WTC11 (cell line): ENCODE results near the gene CHKB. TPM values are rescaled to one million over a fixed set of nuclear protein-coding genes. Genes with fewer than 3 reads are reported as not detected.
"Not testable (repeated sequence)": the region's sequence is repeated elsewhere in the genome, so short reads cannot be mapped to it uniquely, and the experiment has no call there.

Source experiments
- ATAC-seq: fragments of 200-7000 bp; cut with Tn5 transposase; 2 replicates; pipeline ENCODE4 v1.10.0; 2021; ENCODE audit warnings: mild to moderate bottlenecking, moderate library complexity
- CTCF ChIA-PET: fragments of 300-600 bp; sonication (Branson Sonifier 250); formaldehyde crosslinking; loops from one replicate; lab custom pipeline; 2021; ENCODE audit warnings: antibody characterized with exemption; lab: Charles Lee
- POLR2A ChIA-PET: fragments of 350-600 bp; sonication (Branson Sonifier 250); formaldehyde crosslinking; loops from one replicate; lab custom pipeline; 2021; ENCODE audit warnings: antibody characterized with exemption; lab: Charles Lee
- DNase-seq: peaks from one replicate; pipeline ENCODE4 v3.0.0; 2021; ENCODE audit warnings: low spot score
- H3K27ac Mint-ChIP-seq: 2 replicates; pipeline ENCODE4 v1.8.0; 2021; ENCODE audit warnings: mixed read lengths
- H3K27me3 Mint-ChIP-seq: 2 replicates; pipeline ENCODE4 v1.8.0; 2021; ENCODE audit warnings: low read depth, mild to moderate bottlenecking, moderate library complexity, mixed read lengths
- H3K36me3 Mint-ChIP-seq: 2 replicates; pipeline ENCODE4 v1.8.0; 2021; ENCODE audit warnings: mixed read lengths
- H3K4me1 Mint-ChIP-seq: 2 replicates; pipeline ENCODE4 v1.8.0; 2022; ENCODE audit warnings: mixed read lengths
- H3K4me3 Mint-ChIP-seq: 2 replicates; pipeline ENCODE4 v1.8.0; 2021; ENCODE audit warnings: mild to moderate bottlenecking, moderate library complexity, mixed read lengths
- H3K9me3 Mint-ChIP-seq: 2 replicates; pipeline ENCODE4 v1.8.0; 2021; ENCODE audit warnings: mixed read lengths
- CREB1 ChIP-seq: sonication (generic); formaldehyde crosslinking; IDR thresholded peaks from 2 replicates; pipeline ENCODE4 v1.8.0; 2023; ENCODE audit warnings: mild to moderate bottlenecking, missing genetic modification reagents
- FOXK1 ChIP-seq: sonication (generic); formaldehyde crosslinking; IDR thresholded peaks from 2 replicates; pipeline ENCODE4 v1.8.0; 2022; ENCODE audit warnings: mild to moderate bottlenecking, moderate library complexity, missing genetic modification reagents
- FOXP4 ChIP-seq: sonication (generic); formaldehyde crosslinking; IDR thresholded peaks from 2 replicates; pipeline ENCODE4 v1.8.0; 2022; ENCODE audit warnings: mild to moderate bottlenecking, missing genetic modification reagents
- GABPB1 ChIP-seq: sonication (generic); formaldehyde crosslinking; IDR thresholded peaks from 2 replicates; pipeline ENCODE4 v1.8.1; 2023; ENCODE audit warnings: mild to moderate bottlenecking, missing genetic modification reagents
- HMGXB4 ChIP-seq: sonication (generic); formaldehyde crosslinking; IDR thresholded peaks from 2 replicates; pipeline ENCODE4 v1.8.1; 2023; ENCODE audit warnings: mild to moderate bottlenecking, moderate library complexity, missing genetic modification reagents
- MAX ChIP-seq: sonication (generic); formaldehyde crosslinking; IDR thresholded peaks from 2 replicates; pipeline ENCODE4 v1.8.0; 2022; ENCODE audit warnings: mild to moderate bottlenecking, missing genetic modification reagents
- MLX ChIP-seq: sonication (generic); formaldehyde crosslinking; IDR thresholded peaks from 2 replicates; pipeline ENCODE4 v1.8.1; 2023; ENCODE audit warnings: mild to moderate bottlenecking, missing genetic modification reagents, moderate library complexity
- NR3C1 ChIP-seq: sonication (generic); formaldehyde crosslinking; conservative IDR thresholded peaks from 2 replicates; pipeline ENCODE4 v1.8.1; 2023; ENCODE audit warnings: low read depth, mild to moderate bottlenecking, missing genetic modification reagents
- RELA ChIP-seq: sonication (generic); formaldehyde crosslinking; IDR thresholded peaks from 2 replicates; pipeline ENCODE4 v1.8.1; 2022; ENCODE audit warnings: missing genetic modification reagents, mild to moderate bottlenecking, borderline replicate concordance
- SOX15 ChIP-seq: fragments of 250-450 bp; sonication (Bioruptor Pico); IDR thresholded peaks from 2 replicates; pipeline ENCODE4 v1.9.0; 2021; ENCODE audit warnings: mild to moderate bottlenecking
- TCF7 ChIP-seq: sonication (generic); formaldehyde crosslinking; IDR thresholded peaks from 2 replicates; pipeline ENCODE4 v1.8.0; 2022; ENCODE audit warnings: mild to moderate bottlenecking, low read depth, missing genetic modification reagents, moderate library complexity
- USF1 ChIP-seq: sonication (generic); formaldehyde crosslinking; IDR thresholded peaks from 2 replicates; pipeline ENCODE4 v1.8.0; 2022; ENCODE audit warnings: mild to moderate bottlenecking, missing genetic modification reagents
- ZBTB43 ChIP-seq: sonication (generic); formaldehyde crosslinking; IDR thresholded peaks from 2 replicates; pipeline ENCODE4 v1.8.1; 2023; ENCODE audit warnings: mild to moderate bottlenecking, missing genetic modification reagents
- ZNF121 ChIP-seq: sonication (generic); formaldehyde crosslinking; IDR thresholded peaks from 2 replicates; pipeline ENCODE4 v1.8.0; 2023; ENCODE audit warnings: missing genetic modification reagents
- ZNF263 ChIP-seq: sonication (generic); formaldehyde crosslinking; IDR thresholded peaks from 2 replicates; pipeline ENCODE4 v1.8.1; 2022; ENCODE audit warnings: low read depth, mild to moderate bottlenecking, moderate library complexity, missing genetic modification reagents
- ZNF423 ChIP-seq: fragments of 250-450 bp; sonication (Bioruptor Pico); IDR thresholded peaks from 2 replicates; pipeline ENCODE4 v2.1.2; 2022; ENCODE audit warnings: mild to moderate bottlenecking, moderate library complexity
- ZNF512 ChIP-seq: sonication (generic); formaldehyde crosslinking; IDR thresholded peaks from 2 replicates; pipeline ENCODE4 v1.8.1; 2022; ENCODE audit warnings: missing genetic modification reagents, borderline replicate concordance
- total RNA-seq: library from RNA; stranded (reverse); gene quantifications from 3 replicates; pipeline ENCODE4 v1.2.3, GENCODE V29; 2021

The CHKB gene
- total RNA-seq, 1 experiment from 2014 or later, result 75.4 TPM

GRCh38 chr22:50544078-50544745 is 38.4 kb downstream of the CHKB start:
- peak overlapping the region; percentile 45 for H3K4me3 Mint-ChIP-seq
- CTCF ChIA-PET, result no interaction called here
- ATAC-seq, result peak; percentile 95

GRCh38 chr22:50542416-50542927 is 40.2 kb downstream of the CHKB start:
- POLR2A ChIA-PET, result no interaction called here
- H3K27me3 Mint-ChIP-seq, result peaks cover 20% of the 10 kb centered on the region
- ATAC-seq (no peak), DNase-seq (no peak)
- H3K4me3 Mint-ChIP-seq, result no peak overlapping the region
- CTCF ChIA-PET, result interaction anchor here (1.4 kb wide), 1 partner anchor 99 kb away, joined by 3 read pairs; no protein-coding TSS in a partner anchor
- no peak overlapping the region for H3K27ac Mint-ChIP-seq
- no peaks in the 10 kb centered on the region for H3K36me3 Mint-ChIP-seq
- no peaks in the 10 kb centered on the region for H3K9me3 Mint-ChIP-seq
- no peaks in the 10 kb centered on the region for H3K4me1 Mint-ChIP-seq
- no peak for TF ChIP-seq TCF7 (CRISPR knock-in tag)
- TF ChIP-seq, all 79 proteins: peak for 0

More at GRCh38 chr22:50544078-50544745, 38.4 kb downstream of the CHKB start:
- Mint-ChIP-seq H3K36me3 (no peaks in the 10 kb centered on the region), H3K27me3 (peaks cover 11% of the 10 kb centered on the region), H3K9me3 (no peaks in the 10 kb centered on the region), H3K4me1 (no peaks in the 10 kb centered on the region), H3K27ac (no peak overlapping the region)
- POLR2A ChIA-PET, result no interaction called here
- DNase-seq, result peak; percentile 93
- no peak for TF ChIP-seq ZNF512 (CRISPR knock-in tag)
- peak; percentile 77 for TF ChIP-seq HMGXB4 (CRISPR knock-in tag)
- peak; percentile 57 for TF ChIP-seq MAX (CRISPR knock-in tag)
- TF ChIP-seq FOXK1, result no peak

GRCh38 chr22:50541667-50542026 is 41.0 kb downstream of the CHKB start:
- DNase-seq, ATAC-seq, H3K36me3 Mint-ChIP-seq, H3K27ac Mint-ChIP-seq, POLR2A ChIA-PET, H3K4me3 Mint-ChIP-seq, H3K9me3 Mint-ChIP-seq, H3K4me1 Mint-ChIP-seq: not testable (repeated sequence)
- peaks cover 20% of the 10 kb centered on the region for H3K27me3 Mint-ChIP-seq
- peak; percentile 64 for TF ChIP-seq GABPB1 (CRISPR knock-in tag)
- CTCF ChIA-PET, result interaction anchor here (0.7 to 1.4 kb wide), 2 partner anchors 99 to 155 kb away, joined by 3 to 5 read pairs; no protein-coding TSS in a partner anchor

- H3K27me3 Mint-ChIP-seq, result peaks cover 20% of the 10 kb centered on the region
- DNase-seq (no peak), ATAC-seq (no peak)
- no peaks in the 10 kb centered on the region for H3K9me3 Mint-ChIP-seq
- no peak overlapping the region for H3K27ac Mint-ChIP-seq
- H3K4me3 Mint-ChIP-seq, result no peak overlapping the region
- H3K36me3 Mint-ChIP-seq, result no peaks in the 10 kb centered on the region
- ChIA-PET POLR2A (no interaction called here), CTCF (interaction anchor here (0.7 to 1.0 kb wide), 2 partner anchors 80 to 186 kb away, joined by 3 read pairs; no protein-coding TSS in a partner anchor)
- no peaks in the 10 kb centered on the region for H3K4me1 Mint-ChIP-seq
- no peak for TF ChIP-seq ZBTB43 (CRISPR knock-in tag)
- no peak for TF ChIP-seq ZNF263 (CRISPR knock-in tag)
- TF ChIP-seq RELA (CRISPR knock-in tag), result no peak
- no peak for TF ChIP-seq NR3C1 (CRISPR knock-in tag)
- TF ChIP-seq ZNF423 (CRISPR knock-in tag), result no peak
- TF ChIP-seq SOX15 (CRISPR knock-in tag), result no peak
- TF ChIP-seq FOXP4 (CRISPR knock-in tag), result no peak
- TF ChIP-seq USF1 (CRISPR knock-in tag), result no peak
- TF ChIP-seq CREB1 (CRISPR knock-in tag), result no peak
- TF ChIP-seq ZNF121 (CRISPR knock-in tag), result no peak
- no peak for TF ChIP-seq MLX (CRISPR knock-in tag)
Observed at GRCh38 chr22:50540381-50540780, 42.3 kb downstream of the CHKB start.
